K562 (cell line): ENCODE results near the gene NDRG3.

ENCODE experiments used
- GABPB1 ChIP-seq: sonication (generic); formaldehyde crosslinking; IDR thresholded peaks from 2 replicates; pipeline ENCODE4 v1.8.0; 2022; ENCODE audit warnings: mild to moderate bottlenecking, missing genetic modification reagents
- JUND ChIP-seq, 2 experiments: IDR thresholded peaks; 2 replicates in 1 of 2; 3 replicates in 1 of 2; pipeline ENCODE4 v1.6.1; 2011; ENCODE audit warnings: borderline replicate concordance in 2 of 2, low read depth in 2 of 2, low read length in 2 of 2, improper control_type of control experiment in 1 of 2, missing biosample characterization in 1 of 2, missing genetic modification characterization in 1 of 2, missing genetic modification reagents in 1 of 2
- MYC ChIP-seq, 2 experiments: fragments of 250-450 bp in 1 of 2; sonication (Bioruptor Pico) in 1 of 2; IDR thresholded peaks; 2 replicates each; pipeline versions ENCODE4 v1.5.1 to v1.6.1; 2012 to 2021; ENCODE audit warnings: low read depth in 2 of 2, borderline replicate concordance in 1 of 2, improper control_type of control experiment in 1 of 2, low read length in 1 of 2, mild to moderate bottlenecking in 1 of 2, moderate library complexity in 1 of 2
- NR2C2 ChIP-seq, 2 experiments: fragments of 200-800 bp in 1 of 2; sonication (Bioruptor generic) in 1 of 2; sonication (generic) in 1 of 2; formaldehyde crosslinking in 1 of 2; IDR thresholded peaks; 2 replicates each; pipeline versions ENCODE4 v1.6.1 to v1.8.0; 2016 to 2022; ENCODE audit warnings: mild to moderate bottlenecking in 1 of 2, missing compliant biosample characterization in 1 of 2, missing genetic modification characterization in 1 of 2, missing genetic modification reagents in 1 of 2
- PHF21A ChIP-seq: fragments of 450-650 bp; IDR thresholded peaks from 2 replicates; pipeline ENCODE4 v1.6.1; 2017; ENCODE audit warnings: low read depth, borderline replicate concordance
- RBM14 ChIP-seq: fragments of 200-400 bp; formaldehyde crosslinking; IDR thresholded peaks from 2 replicates; pipeline ENCODE4 v1.6.1; 2018; ENCODE audit warnings: low read depth, mild to moderate bottlenecking, low read length, moderate library complexity, borderline replicate concordance; ENCODE audit not compliant: insufficient read depth
- RFX1 ChIP-seq: fragments of 450-650 bp; IDR thresholded peaks from 2 replicates; pipeline ENCODE4 v1.6.1; 2016; ENCODE audit warnings: mild to moderate bottlenecking, moderate library complexity
- SRSF3 ChIP-seq: fragments of 200-400 bp; formaldehyde crosslinking; IDR thresholded peaks from 2 replicates; pipeline ENCODE4 v1.6.1; 2016; ENCODE audit warnings: mild to moderate bottlenecking, low read length, moderate library complexity; ENCODE audit not compliant: insufficient read depth
- ZNF668 ChIP-seq: fragments of 250-450 bp; sonication (Bioruptor Pico); IDR thresholded peaks from 2 replicates; pipeline ENCODE4 v1.8.0; 2022; ENCODE audit warnings: mild to moderate bottlenecking, inconsistent platforms

- TF ChIP-seq ZNF668 (CRISPR knock-in tag) = no peak
- TF ChIP-seq JUND (IDR thresholded peaks at IDR 0.05; ENCODE audit: borderline replicate concordance, low read depth, low read length) = no peak
- no peak for TF ChIP-seq JUND (tag; IDR thresholded peaks at IDR 0.05; ENCODE audit: borderline replicate concordance, low read depth, low read length)
- TF ChIP-seq RBM14 = no peak
- TF ChIP-seq PHF21A = no peak
- no peak for TF ChIP-seq RFX1
- TF ChIP-seq GABPB1 (CRISPR knock-in tag) = no peak
- no peak for TF ChIP-seq NR2C2 (CRISPR knock-in tag; IDR thresholded peaks at IDR 0.05)
- no peak for TF ChIP-seq NR2C2 (tag; IDR thresholded peaks at IDR 0.05)
- TF ChIP-seq SRSF3 = no peak
- no peak for TF ChIP-seq MYC (IDR thresholded peaks at IDR 0.05; ENCODE audit: low read depth, low read length)
- no peak for TF ChIP-seq MYC (CRISPR knock-in tag; IDR thresholded peaks at IDR 0.05; ENCODE audit: borderline replicate concordance, low read depth)
Observed at GRCh38 chr20:36632147-36632486, 113.8 kb downstream of the NDRG3 start.
